ENCODE results near the gene MAX.
A peak's percentile ranks its signal among the peaks of the same experiment; 100 is the strongest.

Gene MAX

DNA sequence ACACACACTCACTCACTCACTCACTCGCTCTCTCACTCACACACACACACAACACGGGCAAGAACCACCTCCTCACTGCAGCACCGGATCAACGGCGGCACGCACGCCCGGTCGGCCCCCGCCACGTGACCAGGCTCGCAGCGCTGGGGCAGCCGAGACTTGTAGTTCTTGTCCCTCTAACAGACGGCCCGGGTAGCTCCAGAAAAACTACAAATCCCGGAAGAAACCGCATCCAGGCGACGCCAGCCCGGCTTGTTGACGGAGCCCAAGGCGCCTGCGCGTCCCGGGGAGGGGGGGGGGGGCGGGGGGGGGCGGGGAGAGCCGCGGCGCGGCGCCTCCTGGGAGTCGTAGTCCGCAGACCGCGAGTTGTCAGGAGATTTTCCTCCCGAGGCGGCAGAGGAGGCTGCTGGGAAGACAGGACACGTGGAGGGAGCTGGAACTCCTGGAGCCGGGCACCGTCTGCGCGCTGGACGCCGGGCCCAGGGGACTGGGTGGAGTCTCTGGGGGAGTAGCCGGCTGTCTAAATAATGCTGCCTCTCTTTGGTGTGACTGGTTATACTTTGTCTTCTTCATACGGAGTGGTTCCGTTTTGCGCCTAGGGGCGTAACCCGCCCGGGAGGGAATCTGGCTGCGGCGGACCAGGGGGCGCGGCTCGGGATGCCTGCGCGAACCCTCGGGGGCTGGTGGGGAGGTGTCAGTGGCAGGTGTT, at the start of gene MAX:
Gene MAX, minus strand, starts transcription at position 77 of the 709 bp plus-strand sequence. CDS start 178 bp downstream, outside the sequence.
- DNase-seq, result peak; percentile 99

DNA sequence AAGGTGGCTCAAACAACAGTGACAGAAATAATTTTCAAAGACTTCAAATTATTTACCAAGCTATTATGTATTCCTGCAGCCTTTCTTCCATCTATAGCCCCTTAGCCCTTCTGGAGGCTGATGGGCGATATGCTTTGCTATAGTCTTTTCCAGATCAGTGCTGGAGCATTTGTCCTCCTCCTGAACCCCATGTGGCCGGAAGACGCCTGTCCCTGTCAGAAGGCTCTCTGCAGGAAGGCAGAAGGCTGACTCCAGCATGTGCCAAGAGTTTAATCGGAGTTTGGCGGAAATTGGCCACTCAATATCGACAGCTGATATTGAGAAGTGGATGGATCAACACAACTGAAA, 49.3 kb upstream of the MAX start:
- no peak for DNase-seq

GRCh38 chr14:65150898-65151608, 48.7 kb upstream of the MAX start:
- DNase-seq, result no peak

DNA sequence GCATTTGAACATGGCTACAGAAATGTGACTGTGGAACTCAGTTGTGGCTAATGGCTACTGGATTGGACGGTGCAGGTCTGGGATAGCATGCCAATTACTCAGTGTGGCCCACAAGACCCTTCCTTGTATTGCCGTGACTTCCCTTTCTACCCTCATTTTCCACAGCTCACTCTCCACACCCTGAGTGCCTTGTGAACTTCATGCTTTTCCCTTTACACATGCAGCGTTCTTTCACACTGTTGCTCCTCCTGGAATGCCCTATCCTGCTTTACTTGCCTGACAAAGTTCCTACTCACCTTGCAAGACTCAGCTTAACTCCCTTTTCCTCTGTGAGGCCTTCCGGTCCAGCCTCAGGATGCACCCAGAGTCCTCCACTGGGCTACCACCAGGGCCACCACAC, 46.8 kb upstream of the MAX start:
- no peak for DNase-seq

DNA sequence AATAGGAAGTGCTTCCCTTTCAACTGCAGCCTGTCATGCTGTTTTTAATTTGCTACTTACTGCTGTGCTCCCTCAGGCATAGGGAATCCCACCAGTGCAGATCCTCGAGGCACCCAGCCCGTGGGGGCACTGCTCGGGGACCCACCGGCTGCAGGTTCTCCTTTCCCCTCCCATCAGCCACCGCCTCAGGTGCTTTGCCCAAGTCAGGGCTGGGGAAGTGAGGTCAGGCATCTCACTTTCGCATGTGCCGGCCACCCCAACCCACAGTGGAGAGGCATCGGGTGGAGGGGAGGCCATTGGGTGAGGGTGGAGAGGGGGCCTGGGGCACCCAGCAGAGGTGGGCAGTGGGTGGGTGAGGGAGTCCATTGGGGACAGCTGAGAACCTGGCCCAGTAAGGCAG, 41.9 kb upstream of the MAX start:
- no peak for DNase-seq

GRCh38 chr14:65142914-65143625, 40.8 kb upstream of the MAX start:
- no peak for DNase-seq

GRCh38 chr14:65142429-65142828, 40.1 kb upstream of the MAX start:
- no peak for DNase-seq

DNA sequence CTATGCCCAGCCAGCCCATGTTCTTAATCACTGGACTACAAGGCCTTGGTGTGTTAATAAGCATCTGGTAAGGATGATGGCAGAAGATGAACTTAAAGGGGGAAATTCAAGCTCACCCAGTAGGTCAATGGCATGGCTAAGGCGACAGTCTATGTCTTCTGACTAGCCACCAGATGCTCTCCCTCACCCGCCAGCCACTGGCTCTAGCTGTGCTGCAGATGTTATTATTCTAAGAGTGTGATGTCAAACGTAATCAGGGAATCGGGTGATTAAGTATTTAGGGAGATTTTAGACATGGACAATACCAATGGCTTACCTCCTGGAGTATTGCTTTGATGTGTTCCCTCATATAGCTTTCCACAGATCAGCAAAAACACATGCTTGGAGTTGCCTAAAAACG, 39.2 kb upstream of the MAX start:
- no peak for DNase-seq

DNA sequence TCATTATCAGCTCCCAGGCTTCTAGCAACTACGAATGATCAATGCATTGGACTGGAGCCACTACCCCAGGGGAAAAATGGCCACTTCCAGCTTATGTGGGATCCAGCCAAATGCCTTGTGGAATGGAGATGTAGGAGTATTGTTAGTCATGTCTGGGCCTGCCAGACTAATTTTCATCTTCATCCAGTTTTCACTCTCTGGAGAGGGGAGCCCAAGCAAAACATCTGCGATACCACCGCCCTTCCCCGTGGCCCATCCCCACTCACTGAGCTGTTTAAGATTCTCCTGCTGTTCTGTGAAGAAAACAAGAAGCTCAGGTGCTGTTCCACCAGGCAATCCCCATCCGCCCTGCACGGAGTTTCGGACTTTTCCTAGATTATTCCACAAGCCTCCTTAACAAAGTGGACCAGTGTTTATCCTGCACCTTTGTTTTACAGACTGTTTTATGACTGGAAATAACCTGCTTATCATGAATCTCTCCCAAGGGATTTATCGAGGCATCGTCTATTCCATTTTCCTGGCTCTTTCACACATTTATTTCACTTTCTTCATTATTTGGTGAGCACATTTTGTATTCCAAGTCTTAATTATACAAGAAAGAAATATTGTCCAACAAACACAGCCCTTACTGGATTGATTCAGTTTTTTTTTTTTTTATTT, 35.5 kb upstream of the MAX start:
- DNase-seq, result no peak

DNA sequence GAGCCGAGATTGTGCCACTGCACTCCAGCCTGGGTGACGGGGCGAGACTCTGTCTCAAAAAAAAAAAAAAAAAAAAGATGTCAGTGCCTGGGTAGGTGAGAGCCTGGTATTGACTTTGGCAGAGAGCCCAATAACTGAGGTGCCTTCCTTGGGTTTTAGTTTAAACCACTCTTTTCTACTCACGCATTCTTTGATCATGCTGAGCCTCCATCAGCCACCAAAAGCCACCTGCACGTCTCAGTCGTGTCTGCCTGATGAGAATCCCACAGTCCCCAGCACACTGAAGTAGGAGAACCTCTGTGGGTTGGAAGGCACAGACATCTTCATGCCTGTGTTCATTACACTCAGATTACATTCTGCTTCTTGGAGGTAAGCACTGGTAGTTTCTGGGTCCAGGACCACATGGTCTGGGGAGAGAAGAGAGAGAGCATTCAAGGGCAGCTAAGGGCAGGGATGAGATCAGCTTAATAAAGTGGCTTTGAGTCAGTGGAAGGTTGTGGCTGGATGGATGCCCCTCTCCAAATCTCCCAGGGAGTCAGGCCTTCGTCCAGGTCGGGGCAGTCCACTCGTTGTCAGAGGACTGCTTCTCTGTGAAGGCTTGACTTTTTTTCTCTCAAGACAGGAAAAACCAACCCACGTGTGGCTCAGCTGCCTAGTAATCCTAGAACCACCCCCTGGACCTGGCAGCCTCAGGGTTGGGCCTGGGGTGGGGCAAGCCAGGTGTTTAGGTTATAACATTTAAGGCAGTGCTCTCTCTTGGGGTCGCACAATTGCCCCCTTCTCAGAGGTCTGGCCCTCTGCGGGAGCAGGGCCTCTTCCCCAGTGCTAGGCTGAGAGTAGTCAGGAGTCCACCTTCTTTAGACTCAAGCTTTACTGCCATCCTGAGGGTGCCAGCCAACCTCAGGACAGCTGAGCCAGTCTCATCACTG, 32.6 kb upstream of the MAX start:
- no peak for DNase-seq

- no peak for DNase-seq
Measured at GRCh38 chr14:65132855-65133254, 30.5 kb upstream of the MAX start.

- DNase-seq, result no peak
Measured at GRCh38 chr14:65131301-65131701, 29.0 kb upstream of the MAX start.

- no peak for DNase-seq
Measured at GRCh38 chr14:65128096-65128495, 25.8 kb upstream of the MAX start.

DNA sequence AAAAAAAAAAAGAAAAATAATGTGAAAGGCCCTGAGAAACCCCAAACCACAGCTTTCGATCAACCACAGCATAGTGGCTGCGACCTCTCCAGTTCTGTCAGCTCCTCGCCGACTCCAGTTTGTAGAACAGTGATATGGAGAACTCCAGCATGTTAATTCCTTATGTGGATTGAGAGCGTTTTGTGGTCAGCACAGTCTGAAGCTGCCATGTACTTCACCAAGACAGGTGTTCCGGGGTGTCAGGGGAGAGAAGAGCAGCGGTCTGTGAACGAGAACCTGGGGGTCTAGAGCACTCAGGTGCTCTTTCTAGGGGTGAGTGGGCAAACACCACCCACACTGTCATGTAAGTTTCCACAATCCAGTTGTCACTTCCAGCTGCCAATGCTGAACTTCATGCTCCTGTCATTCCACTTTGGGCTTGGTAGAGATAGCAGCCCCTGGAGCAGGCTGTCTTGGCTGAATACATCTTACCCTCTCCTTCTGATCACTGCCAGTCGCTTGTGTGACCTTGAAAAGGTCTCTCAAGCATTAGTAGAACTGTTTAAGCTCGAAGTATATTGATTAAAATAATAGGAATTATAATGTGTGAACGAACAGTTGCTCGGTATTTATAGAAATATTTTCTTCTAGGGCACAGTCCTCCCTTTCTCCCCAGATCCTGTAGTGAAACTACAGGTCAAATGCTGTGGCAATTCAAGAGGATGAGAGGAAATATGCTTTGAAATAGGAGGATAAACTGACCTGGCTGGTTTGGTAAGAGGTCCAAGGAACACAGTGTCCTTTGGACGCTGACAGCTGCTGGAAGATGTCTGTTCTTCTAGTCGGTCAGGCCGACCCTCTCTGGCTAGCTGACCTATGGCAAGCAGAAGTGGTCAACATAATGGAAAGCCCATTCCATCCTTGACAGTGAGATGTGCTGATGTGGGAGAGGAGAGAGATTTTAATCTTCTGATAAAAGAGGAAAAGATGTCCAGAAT, 15.7 kb upstream of the MAX start:
- DNase-seq, result no peak

- DNase-seq, result no peak
Measured at GRCh38 chr14:65115615-65116014, 13.3 kb upstream of the MAX start.

DNA sequence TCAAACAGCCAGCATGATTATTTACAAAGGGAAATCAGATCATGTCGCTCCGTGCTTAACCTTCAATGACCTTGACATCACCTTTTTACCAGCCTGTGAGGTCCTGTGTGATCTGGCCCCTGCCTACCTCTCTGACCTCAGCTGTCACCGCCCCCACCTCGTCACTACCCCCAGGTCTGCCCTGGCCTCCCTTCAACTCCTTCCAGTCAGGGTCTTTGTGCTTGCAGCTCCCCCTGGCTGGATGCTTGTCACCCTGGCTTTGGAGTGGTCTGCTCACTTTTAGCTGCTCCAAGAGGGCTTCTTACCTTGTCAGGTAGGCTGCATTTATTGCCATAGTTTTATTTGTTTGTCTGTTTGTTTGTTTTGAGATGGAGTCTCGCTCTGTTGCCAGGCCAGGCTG, 8.2 kb upstream of the MAX start:
- no peak for DNase-seq

GRCh38 chr14:65109357-65109756, 7.0 kb upstream of the MAX start:
- no peak for DNase-seq

GRCh38 chr14:65107200-65107599, 4.9 kb upstream of the MAX start:
- no peak for DNase-seq

GRCh38 chr14:65106736-65107135, 4.4 kb upstream of the MAX start:
- no peak for DNase-seq

DNA sequence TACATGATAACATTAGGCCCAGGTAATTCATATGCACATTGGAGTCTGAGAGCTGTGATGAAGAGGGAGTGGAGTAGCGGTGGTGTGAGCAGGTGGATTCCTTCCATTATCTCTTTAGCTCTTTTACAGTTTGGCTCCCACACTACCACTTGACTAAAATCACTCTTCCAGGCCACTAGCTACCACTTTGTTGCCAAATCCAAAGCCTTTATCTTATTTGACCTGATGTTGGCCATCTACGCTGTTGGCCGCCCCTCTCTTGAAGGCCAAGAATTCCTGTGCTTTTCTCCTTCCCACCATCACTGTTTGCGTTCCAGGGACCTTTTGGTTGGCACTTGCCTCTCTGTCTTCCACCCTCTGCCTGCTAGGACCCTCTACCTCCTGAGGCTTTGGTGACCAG, 4.0 kb upstream of the MAX start:
- DNase-seq, result no peak

DNA sequence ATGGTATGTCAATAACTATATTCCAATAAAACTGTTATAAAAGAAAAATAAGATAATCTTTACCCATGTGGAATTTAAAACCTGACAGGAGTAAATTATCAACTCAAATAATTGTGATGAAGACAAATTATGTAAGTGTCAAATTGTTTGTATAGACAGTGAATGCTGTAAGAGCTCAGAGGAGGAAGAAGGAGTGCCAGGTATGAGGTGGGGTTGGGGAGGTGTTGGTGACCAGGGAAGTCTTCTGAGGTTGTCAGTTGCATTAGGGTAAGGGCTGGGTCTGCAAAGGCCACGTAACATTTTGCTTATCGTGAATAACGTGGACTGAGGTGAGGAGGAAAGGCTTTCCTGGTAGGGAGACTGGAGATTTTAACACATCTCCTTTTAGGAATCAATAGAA, 2.5 kb upstream of the MAX start:
- DNase-seq, result no peak
